MM.1S (cell line): ENCODE measurements around the gene DCLK2.

Experiments
- DNase-seq: peaks from one replicate; pipeline ENCODE4 v3.0.0-alpha.2; 2015
- H2AFZ ChIP-seq: fragments of 300-600 bp; sonication (generic); 2 replicates; pipeline ENCODE4 v1.6.0; 2016; ENCODE audit warnings: antibody characterized with exemption, low read length
- H3F3A ChIP-seq: fragments of 300-600 bp; sonication (generic); 2 replicates; pipeline ENCODE4 v1.6.1; 2016; ENCODE audit warnings: mild to moderate bottlenecking, antibody characterized with exemption, low read length, moderate library complexity, mixed read lengths; ENCODE audit not compliant: insufficient read depth
- H3K27ac ChIP-seq: fragments of 300-600 bp; sonication (generic); 2 replicates; pipeline ENCODE4 v1.5.1; 2016; ENCODE audit warnings: mild to moderate bottlenecking, low read length
- H3K27me3 ChIP-seq: fragments of 300-600 bp; sonication (generic); replicated peaks from 2 replicates; pipeline ENCODE4 v1.6.0; 2016; ENCODE audit warnings: low read length; ENCODE audit not compliant: insufficient read depth
- H3K36me3 ChIP-seq: fragments of 300-600 bp; sonication (generic); replicated peaks from 2 replicates; pipeline ENCODE4 v1.6.1; 2016; ENCODE audit warnings: mild to moderate bottlenecking, low read length, mixed read lengths; ENCODE audit not compliant: insufficient read depth
- H3K4me1 ChIP-seq: fragments of 300-600 bp; sonication (generic); 2 replicates; pipeline ENCODE4 v1.6.1; 2016; ENCODE audit warnings: low read length, mixed read lengths
- H3K4me2 ChIP-seq: fragments of 300-600 bp; sonication (generic); 2 replicates; pipeline ENCODE4 v1.6.0; 2016; ENCODE audit warnings: low read depth, low read length
- H3K4me3 ChIP-seq: fragments of 300-600 bp; sonication (generic); 2 replicates; pipeline ENCODE4 v1.5.1; 2016; ENCODE audit warnings: low read length, mixed read lengths
- H3K79me2 ChIP-seq: fragments of 300-600 bp; sonication (generic); 2 replicates; pipeline ENCODE4 v1.6.1; 2016; ENCODE audit warnings: mixed run types, low read length, mixed read lengths
- H3K9ac ChIP-seq: fragments of 300-600 bp; sonication (generic); 2 replicates; pipeline ENCODE4 v1.6.1; 2016; ENCODE audit warnings: low read length, mixed read lengths
- H3K9me2 ChIP-seq: fragments of 300-600 bp; sonication (generic); replicated peaks from 2 replicates; pipeline ENCODE4 v1.6.1; 2016; ENCODE audit warnings: mild to moderate bottlenecking, low read length, mixed read lengths; ENCODE audit not compliant: insufficient read depth
- H3K9me3 ChIP-seq: fragments of 300-600 bp; sonication (generic); replicated peaks from 2 replicates; pipeline ENCODE4 v1.6.1; 2016; ENCODE audit warnings: mild to moderate bottlenecking, low read length, mixed read lengths; ENCODE audit not compliant: insufficient read depth
- H4K20me1 ChIP-seq: fragments of 300-600 bp; sonication (generic); 2 replicates; pipeline ENCODE4 v1.6.1; 2016; ENCODE audit warnings: mild to moderate bottlenecking, low read length, moderate library complexity, mixed read lengths; ENCODE audit not compliant: insufficient read depth
- CTCF ChIP-seq: fragments of 300-600 bp; sonication (generic); IDR thresholded peaks from 2 replicates; pipeline ENCODE4 v1.5.1; 2016; ENCODE audit warnings: antibody characterized with exemption, low read length, mixed read lengths
- EZH2 ChIP-seq: fragments of 300-600 bp; sonication (generic); optimal IDR thresholded peaks from 2 replicates; pipeline ENCODE3; 2017; ENCODE audit warnings: low read depth, mild to moderate bottlenecking, antibody characterized with exemption, low read length, mixed read lengths
- EZH2phosphoT487 ChIP-seq: fragments of 300-600 bp; sonication (generic); IDR thresholded peaks from 2 replicates; pipeline ENCODE4 v1.6.1; 2018; ENCODE audit warnings: antibody characterized with exemption, low read length

DCLK2 gene

DNA sequence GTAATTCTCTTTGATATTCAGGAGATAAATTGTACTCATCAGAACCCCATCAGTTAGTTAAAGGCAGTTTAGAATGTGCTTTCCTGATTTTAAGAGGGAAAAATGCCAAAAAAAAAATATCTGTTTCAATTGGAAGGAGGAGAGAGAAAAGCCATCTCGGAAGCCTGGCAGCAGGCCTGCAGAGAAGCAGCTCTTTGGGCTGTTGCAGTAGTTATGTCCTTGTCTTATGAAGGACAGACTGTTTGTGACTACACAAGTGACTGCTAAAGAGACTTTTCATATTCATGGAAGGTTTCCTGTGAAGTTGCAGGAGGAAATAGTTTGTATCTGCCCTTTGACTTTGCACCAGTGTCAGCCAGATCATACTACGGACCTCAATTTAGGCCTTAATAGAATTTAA is 88.8 kb downstream of the DCLK2 start:
- no peak for DNase-seq
- no peaks in the 10 kb centered on the region for H3K27me3 ChIP-seq
- no peaks in the 10 kb centered on the region for H4K20me1 ChIP-seq
- no peaks in the 10 kb centered on the region for H3K9me3 ChIP-seq
- H3K79me2 ChIP-seq: no peaks in the 10 kb centered on the region
- H2AFZ ChIP-seq: no peak overlapping the region
- no peak overlapping the region for H3K4me3 ChIP-seq
- H3F3A ChIP-seq: no peaks in the 10 kb centered on the region
- no peaks in the 10 kb centered on the region for H3K9me2 ChIP-seq
- no peak overlapping the region for H3K9ac ChIP-seq
- no peaks in the 10 kb centered on the region for H3K36me3 ChIP-seq
- no peak overlapping the region for H3K27ac ChIP-seq
- TF ChIP-seq CTCF (no peak), EZH2 (no peak), EZH2phosphoT487 (no peak)
- H3K4me1 ChIP-seq: no peaks in the 10 kb centered on the region
- no peak overlapping the region for H3K4me2 ChIP-seq

DNA sequence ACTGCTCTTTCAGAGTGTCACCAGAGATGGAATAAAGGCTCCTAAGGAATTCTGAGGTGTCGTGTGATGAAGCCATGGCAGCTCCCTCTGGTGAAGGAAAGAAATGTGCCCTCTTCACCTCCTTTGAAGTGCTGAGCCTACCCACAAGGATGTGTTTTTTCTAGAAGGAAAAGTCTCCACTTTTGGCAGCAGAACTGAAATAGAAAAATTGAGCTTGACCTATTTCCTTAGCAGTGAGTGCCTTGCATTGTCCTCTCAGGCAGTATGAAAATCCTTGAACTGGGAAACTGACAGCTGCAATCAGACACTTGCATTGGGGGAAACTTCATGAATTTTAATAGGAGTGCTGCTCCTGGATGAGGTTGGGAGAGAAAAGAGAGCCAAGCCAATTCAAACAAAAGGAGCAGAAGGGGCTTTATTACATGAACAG is 95.2 kb downstream of the DCLK2 start:
- Histone ChIP-seq H3K36me3 (no peaks in the 10 kb centered on the region), H3K79me2 (no peaks in the 10 kb centered on the region)
- no peak for DNase-seq

GRCh38 chr4:150173982-150174398 is 95.7 kb downstream of the DCLK2 start:
- H3K9me2 ChIP-seq: no peaks in the 10 kb centered on the region
- no peak overlapping the region for H2AFZ ChIP-seq
- TF ChIP-seq EZH2 (no peak), EZH2phosphoT487 (no peak), CTCF (no peak)
- H3K4me1 ChIP-seq: no peaks in the 10 kb centered on the region
- DNase-seq: no peak
- H4K20me1 ChIP-seq: no peaks in the 10 kb centered on the region
- no peaks in the 10 kb centered on the region for H3K79me2 ChIP-seq
- H3K9me3 ChIP-seq: no peaks in the 10 kb centered on the region
- H3K27me3 ChIP-seq: no peaks in the 10 kb centered on the region
- no peak overlapping the region for H3K27ac ChIP-seq
- no peaks in the 10 kb centered on the region for H3F3A ChIP-seq
- H3K36me3 ChIP-seq: no peaks in the 10 kb centered on the region
- no peak overlapping the region for H3K9ac ChIP-seq
- no peak overlapping the region for H3K4me3 ChIP-seq
- no peak overlapping the region for H3K4me2 ChIP-seq

More for the DNA sequence above, 95.2 kb downstream of the DCLK2 start:
- TF ChIP-seq EZH2phosphoT487 (no peak), EZH2 (no peak), CTCF (no peak)
- no peak overlapping the region for H2AFZ ChIP-seq
- H3K9ac ChIP-seq: no peak overlapping the region
- no peaks in the 10 kb centered on the region for H4K20me1 ChIP-seq
- no peaks in the 10 kb centered on the region for H3F3A ChIP-seq
- no peaks in the 10 kb centered on the region for H3K4me1 ChIP-seq
- no peak overlapping the region for H3K4me2 ChIP-seq
- H3K9me3 ChIP-seq: no peaks in the 10 kb centered on the region
- no peak overlapping the region for H3K27ac ChIP-seq
- H3K9me2 ChIP-seq: no peaks in the 10 kb centered on the region
- no peaks in the 10 kb centered on the region for H3K27me3 ChIP-seq
- H3K4me3 ChIP-seq: no peak overlapping the region
